SH-SY5Y (cell line): Measurements from ENCODE around the gene MYO1B.

Experiments used
- GATA2 ChIP-seq: IDR thresholded peaks from 2 replicates; pipeline ENCODE4 v1.6.1; 2011; ENCODE audit warnings: mild to moderate bottlenecking, low read depth, low read length
- GATA3 ChIP-seq: IDR thresholded peaks from 2 replicates; pipeline ENCODE4 v1.6.1; 2011; ENCODE audit warnings: low read depth, mild to moderate bottlenecking, low read length, moderate library complexity

DNA sequence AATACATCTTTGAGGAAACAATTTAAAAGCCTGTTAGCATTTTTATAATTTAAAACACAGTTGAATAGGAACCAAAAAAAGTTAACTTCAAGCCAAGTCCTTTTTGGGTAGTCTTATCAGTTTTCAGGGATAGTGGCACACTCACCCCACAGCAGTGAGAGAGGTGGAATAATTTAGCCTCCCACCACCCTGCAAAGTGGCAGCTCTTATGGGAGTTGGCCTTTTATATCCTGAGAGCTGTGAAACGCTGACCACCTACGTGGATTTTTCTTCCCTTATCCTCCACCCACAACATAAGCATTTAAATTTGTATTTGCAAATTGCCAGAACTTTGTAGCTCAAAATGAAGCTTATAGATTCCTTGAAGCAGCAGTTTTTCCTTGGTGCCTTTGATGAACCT is 167.1 kb downstream of the MYO1B start:
- TF ChIP-seq GATA3 (no peak), GATA2 (no peak)
